OCI-LY3 (cell line): ENCODE data around the gene NRK.

Experiments used
- CTCF ChIP-seq: fragments of 200-600, 300-600 bp; sonication (generic); IDR thresholded peaks from 2 replicates; pipeline ENCODE4 v1.5.1; 2014; ENCODE audit warnings: antibody characterized with exemption, low read length, low read depth
- EZH2phosphoT487 ChIP-seq: fragments of 200-600 bp; shearing (Covaris generic); IDR thresholded peaks from 2 replicates; pipeline ENCODE4 v1.6.1; 2018; ENCODE audit warnings: antibody characterized with exemption, mixed run types, low read depth

DNA sequence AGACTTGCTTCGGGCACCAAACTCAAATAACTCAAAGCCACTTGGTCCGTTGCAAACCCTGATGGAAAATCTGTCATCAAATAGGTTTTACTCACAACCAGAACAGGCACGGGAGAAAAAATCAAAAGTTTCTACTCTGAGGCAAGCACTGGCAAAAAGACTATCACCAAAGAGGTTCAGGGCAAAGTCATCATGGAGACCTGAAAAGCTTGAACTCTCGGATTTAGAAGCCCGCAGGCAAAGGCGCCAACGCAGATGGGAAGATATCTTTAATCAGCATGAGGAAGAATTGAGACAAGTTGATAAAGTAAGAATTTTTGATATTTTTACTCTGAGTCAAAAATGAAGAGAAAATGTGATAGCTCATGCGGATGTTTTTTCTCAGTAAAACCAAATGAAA, 87.2 kb downstream of the NRK start:
- TF ChIP-seq CTCF (no peak), EZH2phosphoT487 (no peak)
